IMR-90 (cell line): ENCODE measurements around the gene DOK6. TPM values are rescaled to one million over a fixed set of nuclear protein-coding genes. Genes with fewer than 3 reads are reported as not detected.

Experiments
- ATAC-seq: fragments of 200-7000 bp; cut with Tn5 transposase; 2 replicates; pipeline ENCODE4 v1.9.1; 2020; ENCODE audit warnings: low read depth, mild to moderate bottlenecking, moderate library complexity
- BruUV-seq: library from RNA; stranded (reverse); fragments of 400-500 nt; replicated peaks from 2 replicates; lab custom pipeline; 2021; lab: Mats Ljungman, UMichigan
- CTCF ChIA-PET: fragments of 300-600 bp; formaldehyde crosslinking; extraction: SDS; loops from one replicate; lab custom pipeline; 2021; ENCODE audit warnings: antibody characterized with exemption; lab: Yijun Ruan, JAX
- POLR2A ChIA-PET: fragments of 300-600 bp; sonication (Branson Sonifier 250); formaldehyde crosslinking; loops from one replicate; lab custom pipeline; 2022; ENCODE audit warnings: antibody characterized with exemption; ENCODE audit not compliant: unreplicated experiment; lab: Charles Lee
- DNase-seq: peaks from one replicate; pipeline ENCODE4 v3.0.0; 2013
- H2AFZ ChIP-seq: replicated peaks from 2 replicates; pipeline ENCODE3; 2013; ENCODE audit warnings: low read length, mild to moderate bottlenecking; ENCODE audit not compliant: poor library complexity
- H2AK5ac ChIP-seq: 2 replicates; pipeline ENCODE4 v1.6.1; 2013; ENCODE audit warnings: low read depth, low read length, inconsistent platforms
- H2AK9ac ChIP-seq: replicated peaks from 2 replicates; pipeline ENCODE3; 2013; ENCODE audit warnings: mild to moderate bottlenecking, low read depth, low read length, moderate library complexity; ENCODE audit not compliant: poor library complexity
- H2BK120ac ChIP-seq: 2 replicates; pipeline ENCODE4 v1.6.1; 2013; ENCODE audit warnings: low read depth, low read length, inconsistent platforms
- H2BK15ac ChIP-seq: 3 replicates; pipeline ENCODE4 v1.6.1; 2013; ENCODE audit warnings: low read depth, low read length, inconsistent platforms
- H2BK20ac ChIP-seq: 2 replicates; pipeline ENCODE4 v1.6.1; 2013; ENCODE audit warnings: low read depth, mild to moderate bottlenecking, inconsistent platforms, low read length, moderate library complexity
- H2BK5ac ChIP-seq: 2 replicates; pipeline ENCODE4 v1.6.1; 2013; ENCODE audit warnings: mild to moderate bottlenecking, low read depth, low read length, inconsistent platforms; ENCODE audit not compliant: poor library complexity, severe bottlenecking
- H3K14ac ChIP-seq: replicated peaks from 2 replicates; pipeline ENCODE4 v1.6.1; 2013; ENCODE audit warnings: low read depth, low read length, inconsistent platforms
- H3K18ac ChIP-seq: 2 replicates; pipeline ENCODE4 v1.6.1; 2013; ENCODE audit warnings: low read depth, low read length, control low read depth
- H3K23ac ChIP-seq: 2 replicates; pipeline ENCODE4 v1.6.1; 2013; ENCODE audit warnings: low read depth, low read length, inconsistent platforms
- H3K27ac ChIP-seq: 2 replicates; pipeline ENCODE4 v1.5.1; 2013; ENCODE audit warnings: mild to moderate bottlenecking, control low read depth, low read length; ENCODE audit not compliant: insufficient read depth
- H3K27me3 ChIP-seq: 2 replicates; pipeline ENCODE4 v1.6.1; 2013; ENCODE audit warnings: low read length; ENCODE audit not compliant: control insufficient read depth, insufficient read depth
- H3K36me3 ChIP-seq: 2 replicates; pipeline ENCODE4 v1.6.1; 2013; ENCODE audit warnings: low read length, mixed read lengths; ENCODE audit not compliant: control insufficient read depth, insufficient read depth
- H3K4ac ChIP-seq: 2 replicates; pipeline ENCODE4 v1.6.1; 2013; ENCODE audit warnings: low read depth, low read length, inconsistent platforms
- H3K4me1 ChIP-seq: 2 replicates; pipeline ENCODE4 v1.6.1; 2013; ENCODE audit warnings: low read length, mixed read lengths; ENCODE audit not compliant: control insufficient read depth, insufficient read depth
- H3K4me2 ChIP-seq: 2 replicates; pipeline ENCODE4 v1.6.1; 2013; ENCODE audit warnings: low read depth, mild to moderate bottlenecking, control low read depth, low read length, moderate library complexity
- H3K4me3 ChIP-seq: 2 replicates; pipeline ENCODE4 v1.5.1; 2013; ENCODE audit warnings: low read depth, mild to moderate bottlenecking, control low read depth, low read length, moderate library complexity; ENCODE audit not compliant: insufficient read depth
- H3K56ac ChIP-seq: 2 replicates; pipeline ENCODE4 v1.6.1; 2013; ENCODE audit warnings: low read length, inconsistent platforms; ENCODE audit not compliant: insufficient read depth; ENCODE audit errors: extremely low read depth
- H3K79me1 ChIP-seq, 2 experiments: 2 replicates each; pipeline ENCODE4 v1.6.1; 2013; ENCODE audit warnings: low read length in 2 of 2, inconsistent platforms in 1 of 2, low read depth in 1 of 2
- H3K9ac ChIP-seq: 2 replicates; pipeline ENCODE4 v1.6.1; 2013; ENCODE audit warnings: low read depth, low read length, control low read depth
- H3K9me1 ChIP-seq: 2 replicates; pipeline ENCODE4 v1.6.1; 2013; ENCODE audit warnings: low read length, inconsistent platforms; ENCODE audit not compliant: insufficient read depth
- H3K9me3 ChIP-seq: 2 replicates; pipeline ENCODE4 v1.6.1; 2013; ENCODE audit warnings: low read length; ENCODE audit not compliant: control insufficient read depth, insufficient read depth
- H4K20me1 ChIP-seq: 2 replicates; pipeline ENCODE4 v1.6.1; 2013; ENCODE audit warnings: low read length, inconsistent platforms; ENCODE audit not compliant: insufficient read depth
- H4K5ac ChIP-seq: 2 replicates; pipeline ENCODE4 v1.6.1; 2013; ENCODE audit warnings: mild to moderate bottlenecking, low read depth, low read length, control low read depth
- H4K8ac ChIP-seq, 2 experiments: 2 replicates each; pipeline ENCODE4 v1.6.1; 2013; ENCODE audit warnings: low read depth in 2 of 2, low read length in 2 of 2, control low read depth in 1 of 2, inconsistent platforms in 1 of 2
- H4K91ac ChIP-seq: 2 replicates; pipeline ENCODE4 v1.6.1; 2013; ENCODE audit warnings: low read depth, low read length, inconsistent platforms; ENCODE audit not compliant: insufficient read depth
- CHD1 ChIP-seq: IDR thresholded peaks from 2 replicates; pipeline ENCODE4 v1.6.1; 2012; ENCODE audit warnings: low read depth, low read length, improper control_type of control experiment
- CTCF ChIP-seq: conservative IDR thresholded peaks from 2 replicates; pipeline ENCODE4 v1.5.1; 2012; ENCODE audit warnings: mild to moderate bottlenecking, low read depth, low read length, improper control_type of control experiment
- ELK1 ChIP-seq: fragments of 150-350 bp; IDR thresholded peaks from 2 replicates; pipeline ENCODE4 v1.6.1; 2016; ENCODE audit warnings: low read depth, mild to moderate bottlenecking, low read length, moderate library complexity, borderline replicate concordance
- FOS ChIP-seq: fragments of 150-350 bp; IDR thresholded peaks from 2 replicates; pipeline ENCODE4 v1.6.1; 2016; ENCODE audit warnings: low read depth, low read length
- MAFK ChIP-seq: IDR thresholded peaks from 2 replicates; pipeline ENCODE4 v1.6.1; 2012; ENCODE audit warnings: low read depth, low read length, improper control_type of control experiment
- MXI1 ChIP-seq: IDR thresholded peaks from 2 replicates; pipeline ENCODE4 v1.6.1; 2012; ENCODE audit warnings: low read depth, mild to moderate bottlenecking, low read length, moderate library complexity, borderline replicate concordance
- RAD21 ChIP-seq: IDR thresholded peaks from 2 replicates; pipeline ENCODE4 v1.6.1; 2012; ENCODE audit warnings: low read length, improper control_type of control experiment
- RCOR1 ChIP-seq: IDR thresholded peaks from 2 replicates; pipeline ENCODE4 v1.6.1; 2012; ENCODE audit warnings: mild to moderate bottlenecking, low read length, improper control_type of control experiment; ENCODE audit not compliant: insufficient replicate concordance
- RFX5 ChIP-seq: IDR thresholded peaks from 2 replicates; pipeline ENCODE4 v1.8.0; 2012; ENCODE audit warnings: low read depth, mild to moderate bottlenecking, low read length, moderate library complexity
- WGBS, 2 experiments: methylation state at CpG; one replicate each; pipeline versions ENCODE4 v1.1.5 to v1.1.7; 2013; ENCODE audit warnings: missing lambda C conversion rate in 2 of 2; ENCODE audit not compliant: insufficient read length in 1 of 2; ENCODE audit errors: extremely low coverage in 2 of 2; 5-methylcytosine and 5-hydroxymethylcytosine counted together
- dilution Hi-C: fragments of 300-500 bp; cut with HindIII; formaldehyde crosslinking; loops from one replicate; pipeline ENCODE4 v1.14.3; 2018; ENCODE audit warnings: low sequenced_read_pairs; ENCODE audit not compliant: unreplicated experiment
- in situ Hi-C: fragments of 300-500 bp; cut with MboI; formaldehyde crosslinking; loops from 3 replicates; pipeline ENCODE4 v1.14.3; 2019; ENCODE audit warnings: low sequenced_read_pairs, inconsistent platforms, mixed read lengths
- intact Hi-C: fragments of 100-400 bp; cut with micrococcal nuclease; formaldehyde crosslinking; loops from 2 replicates; pipeline ENCODE4 v1.10.0; 2022
- polyA plus RNA-seq, 3 experiments: library from polyadenylated mRNA; depleted of rRNA; stranded (reverse); fragments of >200 nt; gene quantifications; 2 replicates each; pipeline ENCODE4 v1.2.3, GENCODE V29; 2012; ENCODE audit warnings: low replicate concordance in 1 of 3
- total RNA-seq: library from RNA; depleted of rRNA; stranded (reverse); fragments of >200 nt; gene quantifications from 2 replicates; pipeline ENCODE4 v1.2.3, GENCODE V29; 2012

The DOK6 gene
- total and polyA plus RNA-seq, 2 of the 4 experiments (the other 2 are of a cell fraction) = 1.9 to 2.7 TPM

- ATAC-seq (no peak), DNase-seq (no peak)
- H3K18ac ChIP-seq = no peak overlapping the region
- in situ Hi-C loops = no loop called here
- no peak overlapping the region for H2AK5ac ChIP-seq
- no peak overlapping the region for H2BK5ac ChIP-seq
- H3K23ac ChIP-seq = no peak overlapping the region
- no peak overlapping the region for H2AK9ac ChIP-seq
- 90% methylated on average over 2 of the region's 20 CpGs; no CpG with 5 or more reads in 1 of the 2 experiments for WGBS, 2 experiments
- no peaks in the 10 kb centered on the region; the same call in none of the 2 replicates for H3K9me1 ChIP-seq
- H3K4ac ChIP-seq = no peak overlapping the region
- ChIA-PET POLR2A (no interaction called here), CTCF (no interaction called here)
- H3K79me1 ChIP-seq = no peaks in the 10 kb centered on the region
- no TSS peak for BruUV-seq
- H3K56ac ChIP-seq = no peak overlapping the region
- H4K8ac ChIP-seq = no peak overlapping the region
- dilution Hi-C loops = no loop called here
- no peaks in the 10 kb centered on the region for H3K27me3 ChIP-seq
- no peak overlapping the region for H3K4me3 ChIP-seq
- 0 out of 2 replicates have a peak, but pooled peaks cover 1% of the 10 kb centered on the region for H3K4me1 ChIP-seq
- no peak for TF ChIP-seq MXI1
- TF ChIP-seq MAFK = no peak
- TF ChIP-seq CHD1 = no peak
- no peak for TF ChIP-seq FOS
- no peak for TF ChIP-seq RAD21
- TF ChIP-seq RFX5 = no peak
- TF ChIP-seq RCOR1 = no peak
- no peak for TF ChIP-seq ELK1
- TF ChIP-seq CTCF = no peak
- no peaks in the 10 kb centered on the region for H3K9me3 ChIP-seq
- no peak overlapping the region for H2BK120ac ChIP-seq
- no peak overlapping the region for H2BK20ac ChIP-seq
- H3K4me2 ChIP-seq = no peak overlapping the region
- no peak overlapping the region for H3K27ac ChIP-seq
- H3K9ac ChIP-seq = no peak overlapping the region
- H4K91ac ChIP-seq = no peak overlapping the region
- intact Hi-C loops = no loop called here
- H2AFZ ChIP-seq = no peak overlapping the region
- no peak overlapping the region for H2BK15ac ChIP-seq
- H3K36me3 ChIP-seq = no peaks in the 10 kb centered on the region
- H4K5ac ChIP-seq = no peak overlapping the region
- H3K14ac ChIP-seq = no peak overlapping the region
- H4K20me1 ChIP-seq = no peaks in the 10 kb centered on the region
Observed at GRCh38 chr18:69885841-69886531, 485.3 kb downstream of the DOK6 start.
